Activated naive CD8-positive, alpha-beta T cell treated with anti-CD3 and anti-CD28 coated beads, Interleukin-2, amount 50 U/mL, for 24 hours (primary cell): ENCODE results near the gene MMP28.

Experiments
- ATAC-seq: fragments of 150-1000 bp; cut with Tn5 transposase; one replicate; pipeline ENCODE4 v1.10.0; 2021
- DNase-seq: peaks from one replicate; pipeline ENCODE4 v3.0.0; 2021
- H3K27ac Mint-ChIP-seq: one replicate; pipeline ENCODE4 v1.8.0; 2021; ENCODE audit warnings: mild to moderate bottlenecking, mixed read lengths
- H3K27me3 Mint-ChIP-seq: one replicate; pipeline ENCODE4 v1.8.0; 2021; ENCODE audit warnings: mixed read lengths
- H3K36me3 Mint-ChIP-seq: one replicate; pipeline ENCODE4 v1.8.0; 2021; ENCODE audit warnings: low read depth, mixed read lengths
- H3K4me1 Mint-ChIP-seq: one replicate; pipeline ENCODE4 v1.8.0; 2021; ENCODE audit warnings: mixed read lengths
- H3K4me3 Mint-ChIP-seq: one replicate; pipeline ENCODE4 v1.8.0; 2021; ENCODE audit warnings: mild to moderate bottlenecking, moderate library complexity, mixed read lengths
- H3K9me3 Mint-ChIP-seq: one replicate; pipeline ENCODE4 v1.8.0; 2021; ENCODE audit warnings: mixed read lengths

MMP28 gene

GRCh38 chr17:35748979-35749378, 46.5 kb downstream of the MMP28 start:
- no peak overlapping the region for H3K4me3 Mint-ChIP-seq
- H3K27ac Mint-ChIP-seq = no peak overlapping the region
- H3K27me3 Mint-ChIP-seq = peaks cover 35% of the 10 kb centered on the region

DNA sequence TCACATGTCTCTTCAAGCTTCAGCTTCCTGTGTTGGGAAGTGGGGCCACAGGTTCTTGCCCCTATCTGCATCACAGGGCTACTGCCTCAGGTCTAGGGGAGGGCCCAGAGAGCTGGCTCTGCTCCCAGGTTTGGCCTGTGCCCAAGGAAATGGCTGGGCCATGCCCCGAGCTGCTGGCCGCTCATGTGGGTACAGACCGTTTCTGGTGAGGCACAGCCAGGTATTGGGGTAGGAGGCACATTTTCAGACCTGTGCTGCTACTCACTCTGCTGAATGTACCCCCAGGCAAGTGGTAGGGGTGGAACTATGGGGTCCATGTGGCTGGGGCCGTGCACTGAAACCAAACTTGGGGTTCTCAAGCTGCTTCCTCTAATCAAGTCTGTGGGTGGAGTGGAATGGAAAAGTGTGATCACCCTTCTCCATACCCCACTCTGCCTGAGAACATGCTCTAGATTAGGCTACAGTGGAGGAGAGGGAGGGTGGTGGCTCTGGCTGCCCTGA, 47.0 kb downstream of the MMP28 start:
- no peaks in the 10 kb centered on the region for H3K9me3 Mint-ChIP-seq
- peak overlapping the region; percentile 63 for H3K27ac Mint-ChIP-seq
- peak; percentile 76 for ATAC-seq
- H3K4me1 Mint-ChIP-seq = peaks cover 26% of the 10 kb centered on the region
- H3K4me3 Mint-ChIP-seq = peak overlapping the region; percentile 16
- DNase-seq = peak; percentile 29
- no peaks in the 10 kb centered on the region for H3K36me3 Mint-ChIP-seq
- peaks cover 40% of the 10 kb centered on the region for H3K27me3 Mint-ChIP-seq

More at GRCh38 chr17:35748979-35749378, 46.5 kb downstream of the MMP28 start:
- no peak for ATAC-seq
- H3K36me3 Mint-ChIP-seq = no peaks in the 10 kb centered on the region
- DNase-seq = no peak
- peaks cover 26% of the 10 kb centered on the region for H3K4me1 Mint-ChIP-seq
- no peaks in the 10 kb centered on the region for H3K9me3 Mint-ChIP-seq

- H3K4me1 Mint-ChIP-seq = peaks cover 26% of the 10 kb centered on the region
- no peak overlapping the region for H3K27ac Mint-ChIP-seq
- peak; percentile 86 for DNase-seq
- H3K36me3 Mint-ChIP-seq = no peaks in the 10 kb centered on the region
- ATAC-seq = peak; percentile 70
- H3K9me3 Mint-ChIP-seq = no peaks in the 10 kb centered on the region
- H3K27me3 Mint-ChIP-seq = peaks cover 45% of the 10 kb centered on the region
- H3K4me3 Mint-ChIP-seq = no peak overlapping the region
Observed at GRCh38 chr17:35747540-35748017, 47.9 kb downstream of the MMP28 start.

DNA sequence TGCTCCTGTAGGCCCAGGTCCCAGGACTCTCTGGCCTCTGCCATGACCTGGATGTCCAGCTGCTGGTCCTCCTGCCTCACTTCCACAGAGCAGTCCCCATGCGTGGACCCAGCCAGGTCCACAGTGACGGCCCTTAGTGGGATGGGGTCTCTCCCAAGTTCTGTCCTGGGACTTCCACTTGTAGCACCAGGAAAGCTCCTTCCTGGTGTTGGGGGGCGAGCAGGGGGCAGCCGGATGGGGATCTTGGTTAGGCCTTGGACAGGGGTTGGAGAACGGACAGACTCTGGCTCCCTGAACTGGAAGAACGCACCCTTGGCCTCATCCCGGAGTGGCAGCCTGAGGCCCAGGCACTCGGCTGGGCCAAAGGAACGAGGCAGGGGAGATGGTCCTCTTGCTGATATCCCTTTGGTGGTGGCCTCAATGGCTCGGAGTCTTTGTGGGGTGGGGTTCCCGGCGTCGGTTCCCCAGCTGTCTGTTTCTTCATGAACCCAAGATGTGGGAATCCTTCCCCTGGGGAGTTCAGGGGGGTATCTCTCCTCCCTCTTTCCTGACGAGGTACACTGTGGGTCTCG, 49.6 kb downstream of the MMP28 start:
- no peak overlapping the region for H3K4me3 Mint-ChIP-seq
- H3K27me3 Mint-ChIP-seq = peaks cover 53% of the 10 kb centered on the region
- H3K27ac Mint-ChIP-seq = no peak overlapping the region
- peaks cover 30% of the 10 kb centered on the region for H3K4me1 Mint-ChIP-seq
- DNase-seq (no peak), ATAC-seq (no peak)
- H3K9me3 Mint-ChIP-seq = no peaks in the 10 kb centered on the region
- H3K36me3 Mint-ChIP-seq = no peaks in the 10 kb centered on the region

DNA sequence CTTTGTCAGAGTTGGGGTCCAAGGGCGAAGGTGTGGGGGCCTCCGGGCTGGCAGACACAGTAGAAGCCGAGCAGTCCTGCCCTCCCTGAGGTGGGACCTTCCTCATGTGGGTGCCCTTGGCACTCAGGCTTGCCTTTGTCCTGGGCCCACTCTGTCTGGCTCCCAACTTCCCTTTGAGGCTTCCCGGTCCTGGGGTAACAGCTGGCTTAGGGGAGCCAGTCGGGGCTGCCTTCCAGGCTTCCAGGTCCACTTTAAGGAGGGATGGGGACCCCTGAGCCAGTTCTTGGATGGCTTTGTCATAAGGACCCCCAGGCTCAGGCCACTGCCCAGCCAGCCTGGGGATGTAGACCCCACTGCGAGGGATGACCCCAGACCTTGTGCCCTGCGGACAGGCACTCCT, 50.2 kb downstream of the MMP28 start:
- ATAC-seq (no peak), DNase-seq (no peak)
- H3K27me3 Mint-ChIP-seq = peaks cover 51% of the 10 kb centered on the region
- no peak overlapping the region for H3K4me3 Mint-ChIP-seq
- no peaks in the 10 kb centered on the region for H3K9me3 Mint-ChIP-seq
- H3K36me3 Mint-ChIP-seq = no peaks in the 10 kb centered on the region
- H3K27ac Mint-ChIP-seq = no peak overlapping the region
- peaks cover 28% of the 10 kb centered on the region for H3K4me1 Mint-ChIP-seq

DNA sequence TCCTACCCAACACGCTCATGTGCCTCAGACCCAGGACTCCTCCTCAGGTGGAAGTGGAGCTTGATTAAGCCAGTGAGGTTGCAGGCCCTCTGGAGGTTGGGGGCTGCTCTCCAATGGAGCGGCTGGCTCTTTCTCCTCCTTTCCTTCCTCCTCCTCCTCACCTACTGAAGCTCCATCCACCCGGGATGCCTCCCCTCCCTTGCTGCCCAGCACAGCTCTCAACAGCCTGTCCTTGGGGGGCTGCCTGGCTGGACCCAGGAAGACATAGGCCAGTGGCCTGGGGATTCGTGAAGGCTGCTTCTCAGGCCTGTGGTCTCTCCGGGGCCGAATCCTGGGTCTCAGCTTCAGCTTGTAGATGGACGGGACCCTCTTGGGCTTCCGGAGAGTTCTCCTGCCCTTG, 50.6 kb downstream of the MMP28 start:
- ATAC-seq (no peak), DNase-seq (no peak)
- H3K4me3 Mint-ChIP-seq = no peak overlapping the region
- H3K27me3 Mint-ChIP-seq = peaks cover 49% of the 10 kb centered on the region
- H3K9me3 Mint-ChIP-seq = no peaks in the 10 kb centered on the region
- no peaks in the 10 kb centered on the region for H3K36me3 Mint-ChIP-seq
- H3K4me1 Mint-ChIP-seq = peaks cover 25% of the 10 kb centered on the region
- H3K27ac Mint-ChIP-seq = no peak overlapping the region

DNA sequence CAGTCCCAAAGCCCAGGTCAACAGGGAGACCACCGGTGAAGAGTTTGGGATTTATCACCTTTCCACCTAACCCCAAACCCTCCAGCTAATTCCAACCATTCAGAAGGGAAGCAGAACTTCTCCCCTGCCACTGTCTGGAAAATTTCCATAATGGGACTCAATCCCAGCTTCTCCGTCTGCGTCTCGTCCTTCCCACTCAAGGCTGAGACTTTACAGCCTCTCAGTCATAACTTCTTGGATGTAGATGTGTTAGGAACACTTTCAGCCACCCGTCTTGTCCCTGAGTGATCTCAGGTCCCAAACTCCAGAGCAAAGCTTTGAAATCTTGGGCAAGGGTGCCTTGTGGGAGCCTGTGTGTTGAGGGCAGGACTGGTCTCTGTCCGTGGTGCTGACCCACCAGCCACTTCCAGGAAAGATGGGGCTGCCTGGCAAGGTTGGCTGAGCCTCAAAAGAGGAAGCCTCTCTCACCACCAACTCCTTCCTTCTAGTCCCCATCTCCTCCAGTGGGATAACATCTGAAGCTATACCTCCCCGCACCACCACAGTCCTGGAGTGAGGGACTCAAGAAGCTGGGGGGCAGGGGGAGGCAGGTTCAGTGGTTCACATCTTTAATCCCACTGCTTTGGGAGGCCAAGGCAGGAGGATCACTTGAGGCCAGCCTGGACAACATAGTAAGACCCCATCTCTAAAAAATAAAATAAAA, 51.7 kb downstream of the MMP28 start:
- Mint-ChIP-seq H3K4me3 (no peak overlapping the region), H3K27me3 (peaks cover 42% of the 10 kb centered on the region), H3K9me3 (no peaks in the 10 kb centered on the region), H3K4me1 (peaks cover 16% of the 10 kb centered on the region), H3K27ac (no peak overlapping the region), H3K36me3 (no peaks in the 10 kb centered on the region)
- DNase-seq (peak; percentile 39), ATAC-seq (no peak)

DNA sequence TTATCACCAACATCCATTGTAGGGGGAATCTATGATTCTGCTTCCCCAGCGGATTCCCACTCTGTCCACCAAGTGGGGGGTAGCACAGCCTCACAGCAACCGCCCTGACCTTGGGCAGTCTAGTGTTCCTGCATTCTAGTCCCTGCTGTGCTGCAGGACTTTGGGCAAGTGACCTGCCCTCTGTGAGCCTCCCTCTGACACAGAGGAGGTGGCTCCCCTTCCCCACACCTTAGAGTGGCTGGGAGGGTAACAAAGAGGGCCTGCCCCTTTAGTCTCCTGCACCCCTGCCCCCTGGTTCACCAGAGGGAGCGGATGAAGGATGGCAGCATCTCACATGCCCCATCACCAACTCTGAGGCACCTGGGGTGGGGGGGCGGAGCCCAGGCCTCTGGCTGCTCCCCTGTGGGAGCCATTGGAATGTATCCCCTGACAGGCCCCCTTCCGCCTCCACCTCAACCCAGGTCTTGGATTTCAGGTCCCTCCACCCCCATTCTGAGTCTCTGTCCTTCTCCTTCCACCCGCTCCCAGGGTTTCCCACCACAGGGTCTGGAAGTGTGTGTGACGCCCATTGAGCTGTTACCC, 52.5 kb downstream of the MMP28 start:
- no peak for DNase-seq
- Mint-ChIP-seq H3K9me3 (no peaks in the 10 kb centered on the region), H3K36me3 (no peaks in the 10 kb centered on the region), H3K27me3 (peaks cover 38% of the 10 kb centered on the region), H3K27ac (no peak overlapping the region), H3K4me1 (peaks cover 8% of the 10 kb centered on the region), H3K4me3 (no peak overlapping the region)
- ATAC-seq = no peak

GRCh38 chr17:35742496-35742895, 52.9 kb downstream of the MMP28 start:
- H3K36me3 Mint-ChIP-seq = no peaks in the 10 kb centered on the region
- peaks cover 7% of the 10 kb centered on the region for H3K4me1 Mint-ChIP-seq
- H3K4me3 Mint-ChIP-seq = no peak overlapping the region
- no peak overlapping the region for H3K27ac Mint-ChIP-seq
- ATAC-seq = no peak
- H3K9me3 Mint-ChIP-seq = no peaks in the 10 kb centered on the region
- H3K27me3 Mint-ChIP-seq = peaks cover 38% of the 10 kb centered on the region
- DNase-seq = no peak

DNA sequence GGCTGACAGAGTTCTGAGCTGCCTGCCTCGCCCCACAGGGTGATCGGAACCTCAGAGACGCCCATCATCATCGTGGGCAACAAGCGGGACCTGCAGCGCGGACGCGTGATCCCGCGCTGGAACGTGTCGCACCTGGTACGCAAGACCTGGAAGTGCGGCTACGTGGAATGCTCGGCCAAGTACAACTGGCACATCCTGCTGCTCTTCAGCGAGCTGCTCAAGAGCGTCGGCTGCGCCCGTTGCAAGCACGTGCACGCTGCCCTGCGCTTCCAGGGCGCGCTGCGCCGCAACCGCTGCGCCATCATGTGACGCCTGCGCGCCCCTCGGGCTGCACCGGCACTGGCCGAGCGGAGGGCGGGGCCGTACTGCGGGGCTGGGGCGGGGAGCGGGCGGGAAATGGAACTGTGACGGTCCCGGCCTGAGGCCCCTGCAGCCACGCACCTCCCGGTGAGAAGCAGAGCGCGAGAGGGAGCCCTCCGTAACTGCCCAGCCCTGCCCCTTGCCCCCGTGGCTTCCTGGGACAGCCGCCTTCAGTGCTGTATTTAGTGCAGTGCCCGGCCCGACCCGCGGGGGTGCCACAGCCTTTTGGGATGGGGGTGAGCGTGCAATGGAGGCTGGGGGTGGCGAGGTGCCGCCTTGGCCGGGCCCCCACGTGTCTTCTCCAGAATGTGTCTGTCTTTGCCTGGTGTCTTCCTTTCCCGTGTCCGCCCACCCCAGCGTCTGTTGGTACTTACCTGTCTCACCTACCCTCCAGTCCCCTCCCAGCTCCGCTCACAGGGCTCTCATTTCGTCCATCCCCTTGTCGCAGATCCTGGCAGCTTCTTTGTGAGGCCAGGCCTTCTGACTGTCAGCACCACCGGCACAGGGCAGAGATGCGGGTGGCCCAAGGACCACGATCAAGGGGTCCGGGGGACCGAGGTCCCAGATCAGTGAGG, 54.2 kb downstream of the MMP28 start:
- Mint-ChIP-seq H3K27ac (no peak overlapping the region), H3K27me3 (peaks cover 38% of the 10 kb centered on the region), H3K4me1 (peaks cover 7% of the 10 kb centered on the region), H3K36me3 (no peaks in the 10 kb centered on the region), H3K9me3 (no peaks in the 10 kb centered on the region), H3K4me3 (peak overlapping the region; percentile 61)
- no peak for DNase-seq
- ATAC-seq = peak; percentile 47

DNA sequence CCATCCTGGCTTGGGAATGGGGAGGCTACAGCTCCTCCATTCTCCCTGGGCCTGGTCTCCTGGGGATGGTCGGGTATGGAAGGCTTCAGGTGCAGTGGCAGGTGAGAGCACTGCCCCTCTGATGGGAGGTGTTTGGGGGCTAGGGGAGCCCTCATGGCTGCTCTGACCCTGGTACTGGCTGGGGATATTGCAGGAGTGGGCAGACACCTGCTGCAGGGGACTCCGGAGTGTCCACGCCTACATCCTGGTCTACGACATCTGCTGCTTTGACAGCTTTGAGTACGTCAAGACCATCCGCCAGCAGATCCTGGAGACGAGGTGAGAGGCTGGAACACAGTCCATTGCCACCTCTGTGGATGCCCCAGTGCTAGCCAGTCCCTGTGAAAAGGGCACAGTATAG, 55.2 kb downstream of the MMP28 start:
- peaks cover 7% of the 10 kb centered on the region for H3K4me1 Mint-ChIP-seq
- H3K36me3 Mint-ChIP-seq = no peaks in the 10 kb centered on the region
- H3K27me3 Mint-ChIP-seq = peaks cover 38% of the 10 kb centered on the region
- DNase-seq (no peak), ATAC-seq (peak; percentile 8)
- H3K4me3 Mint-ChIP-seq = no peak overlapping the region
- H3K27ac Mint-ChIP-seq = no peak overlapping the region
- no peaks in the 10 kb centered on the region for H3K9me3 Mint-ChIP-seq

GRCh38 chr17:35738519-35739133, 56.8 kb downstream of the MMP28 start:
- Mint-ChIP-seq H3K27me3 (peaks cover 31% of the 10 kb centered on the region), H3K27ac (no peak overlapping the region), H3K9me3 (no peaks in the 10 kb centered on the region), H3K4me1 (peaks cover 7% of the 10 kb centered on the region), H3K36me3 (no peaks in the 10 kb centered on the region), H3K4me3 (no peak overlapping the region)
- DNase-seq (no peak), ATAC-seq (no peak)

GRCh38 chr17:35736236-35736635, 59.2 kb downstream of the MMP28 start:
- Mint-ChIP-seq H3K27me3 (peaks cover 11% of the 10 kb centered on the region), H3K4me1 (peaks cover 5% of the 10 kb centered on the region), H3K27ac (no peak overlapping the region), H3K36me3 (no peaks in the 10 kb centered on the region), H3K4me3 (no peak overlapping the region), H3K9me3 (no peaks in the 10 kb centered on the region)
- DNase-seq (no peak), ATAC-seq (no peak)
